GM12873 (cell line): ENCODE results near the gene FBN2.

ENCODE experiments used
- CTCF ChIP-seq: IDR thresholded peaks from 2 replicates; pipeline ENCODE4 v1.5.1; 2012; ENCODE audit warnings: low read depth, mild to moderate bottlenecking, moderate library complexity, low read length, control low read depth; ENCODE audit not compliant: insufficient read depth; ENCODE audit errors: missing control alignments

The FBN2 gene

GRCh38 chr5:128224336-128224735 is 313.7 kb downstream of the FBN2 start:
- no peak for TF ChIP-seq CTCF

GRCh38 chr5:128220841-128221240 is 317.2 kb downstream of the FBN2 start:
- no peak for TF ChIP-seq CTCF

- no peak for TF ChIP-seq CTCF
Measured at GRCh38 chr5:128216860-128217531, 321.0 kb downstream of the FBN2 start.

GRCh38 chr5:128216285-128216684 is 321.8 kb downstream of the FBN2 start:
- no peak for TF ChIP-seq CTCF

GRCh38 chr5:128213833-128214232 is 324.2 kb downstream of the FBN2 start:
- no peak for TF ChIP-seq CTCF

GRCh38 chr5:128213340-128213739 is 324.7 kb downstream of the FBN2 start:
- peak; percentile 73 for TF ChIP-seq CTCF

- TF ChIP-seq CTCF, result no peak
Measured at GRCh38 chr5:128212191-128212806, 325.7 kb downstream of the FBN2 start.
